GM18870 (cell line): ENCODE data around the gene SH3D21.

ENCODE experiments used
- ATAC-seq: cut with Tn5 transposase; IDR thresholded peaks from one replicate; pipeline ENCODE4 v1.9.1; 2021; ENCODE audit warnings: moderate library complexity; ENCODE audit not compliant: unreplicated experiment

SH3D21 gene

GRCh38 chr1:36355811-36356210 lies 49.6 kb downstream of the SH3D21 start:
- no peak for ATAC-seq

DNA sequence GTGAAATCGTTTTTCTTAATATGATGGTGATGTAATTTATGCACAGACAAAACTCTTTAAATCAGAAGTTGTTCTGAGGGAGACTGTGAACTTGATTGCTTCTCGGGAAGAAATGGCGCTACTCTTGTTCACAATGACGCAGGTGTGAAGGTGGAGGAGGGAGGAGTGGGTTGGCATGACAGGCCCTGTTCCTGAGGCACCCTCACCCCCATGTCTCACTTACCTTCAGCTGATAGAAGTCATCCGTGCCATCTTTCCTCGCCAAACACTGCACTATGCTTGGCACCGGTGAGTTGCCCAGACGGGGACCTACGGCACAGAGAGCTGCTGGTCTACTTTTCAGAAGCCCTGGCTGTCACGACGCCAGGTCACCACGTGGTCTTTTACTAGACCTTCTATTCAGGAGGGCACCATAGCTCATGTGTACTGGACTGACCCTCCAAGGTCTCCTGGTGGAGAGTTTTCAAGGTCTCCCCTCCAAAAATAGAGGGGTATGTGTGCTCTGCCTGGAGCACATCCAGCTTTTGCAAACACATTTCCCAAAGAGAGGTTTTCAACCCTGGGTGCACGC lies 52.4 kb downstream of the SH3D21 start:
- ATAC-seq: no peak

- ATAC-seq: no peak
Measured at GRCh38 chr1:36359383-36359782, 53.2 kb downstream of the SH3D21 start.

DNA sequence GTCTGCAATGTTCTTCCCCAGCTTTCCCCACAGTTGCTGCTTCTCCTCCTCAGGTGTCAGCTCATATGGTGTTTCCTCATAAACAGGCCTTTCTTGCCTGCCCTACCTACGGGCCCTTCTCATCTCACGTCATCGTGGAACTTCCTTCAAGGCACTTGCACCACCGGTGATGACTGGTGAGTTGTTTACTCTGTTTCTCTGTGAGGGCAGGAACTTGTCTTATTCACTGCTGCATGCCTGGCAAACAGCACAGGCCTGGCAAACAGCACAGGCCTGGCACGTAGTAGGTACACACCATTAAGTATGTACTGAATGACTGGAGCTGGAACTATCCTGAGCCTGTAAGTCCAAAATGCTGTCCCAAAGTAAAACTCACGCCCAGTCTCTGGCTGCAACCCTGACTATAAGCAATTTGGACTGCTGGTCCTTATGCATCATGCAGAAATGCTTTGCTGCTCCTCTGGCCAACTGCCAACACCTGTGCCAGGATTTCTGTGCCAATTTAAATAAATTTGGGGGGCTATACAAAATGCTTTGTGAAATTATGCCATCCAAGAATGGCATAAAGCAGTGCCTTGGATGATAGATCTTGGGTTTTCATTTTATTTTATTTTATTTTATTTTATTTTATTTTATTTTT lies 53.9 kb downstream of the SH3D21 start:
- ATAC-seq: no peak

- no peak for ATAC-seq
Measured at GRCh38 chr1:36365381-36365780, 59.2 kb downstream of the SH3D21 start.

DNA sequence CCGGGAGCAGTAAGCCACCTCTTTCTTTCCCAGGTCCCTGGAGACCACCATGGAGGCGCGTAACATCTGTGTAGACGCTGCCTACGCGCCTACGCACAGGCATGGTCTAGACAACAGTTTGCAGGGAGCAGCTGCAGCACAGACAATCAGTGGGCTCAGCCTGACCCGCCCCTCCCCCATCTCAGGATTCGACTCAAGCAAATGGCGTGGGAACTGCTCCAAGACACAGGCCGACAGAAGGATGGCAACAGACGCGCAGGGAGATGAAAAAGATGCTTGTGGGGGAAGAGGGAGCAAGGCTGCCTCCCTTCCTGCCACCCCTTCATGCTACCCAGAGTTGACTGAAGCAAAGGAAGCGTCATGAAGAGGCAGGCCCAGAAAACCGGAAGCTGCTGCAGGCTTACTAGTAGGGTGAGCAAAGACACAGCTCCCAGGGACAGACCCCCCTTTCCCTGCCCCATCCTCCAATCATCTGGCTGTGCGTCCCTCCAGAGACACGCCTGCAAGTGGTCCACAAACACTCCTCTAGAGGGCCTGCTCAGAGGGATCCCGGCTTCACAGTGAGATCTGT lies 60.0 kb downstream of the SH3D21 start:
- no peak for ATAC-seq

DNA sequence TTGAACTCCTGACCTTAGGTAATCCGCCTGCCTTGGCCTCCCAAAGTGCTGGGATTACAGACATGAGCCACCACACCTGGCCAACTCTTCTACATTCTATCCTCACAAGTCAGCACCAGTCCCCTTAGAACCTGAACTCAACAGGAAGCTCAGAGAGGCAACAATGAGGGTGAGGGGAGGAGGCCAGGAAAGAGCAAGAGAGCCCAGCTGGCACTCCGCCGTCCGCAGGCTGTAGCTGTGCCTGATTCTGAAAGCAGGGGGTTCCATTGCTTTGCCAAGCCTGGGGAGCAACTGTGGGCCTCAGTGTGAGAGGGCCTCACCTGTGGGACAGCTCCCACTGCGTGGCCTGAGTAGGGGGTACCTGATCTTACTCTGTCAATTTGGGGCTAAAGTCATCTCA lies 60.9 kb downstream of the SH3D21 start:
- ATAC-seq: no peak

DNA sequence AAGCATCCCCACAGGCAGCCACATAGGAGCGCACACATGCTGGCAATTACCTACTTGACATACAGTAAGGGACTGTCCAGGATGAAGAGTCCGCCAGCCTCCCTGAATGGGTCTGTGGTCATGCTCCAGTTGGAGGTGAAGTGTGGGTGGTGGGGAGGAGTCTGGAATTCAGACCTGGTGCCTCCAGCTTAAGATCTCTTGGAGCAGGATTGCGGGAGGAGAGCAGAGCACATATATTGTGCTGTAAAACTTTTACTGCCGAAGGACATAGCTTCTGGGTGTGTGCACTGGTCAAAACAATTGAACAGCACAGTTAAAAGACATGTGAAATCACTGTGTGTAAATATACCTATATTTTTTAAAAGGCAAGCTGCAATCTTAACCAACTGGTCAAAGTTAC lies 61.6 kb downstream of the SH3D21 start:
- ATAC-seq: no peak

- ATAC-seq: no peak
Measured at GRCh38 chr1:36369061-36369861, 63.1 kb downstream of the SH3D21 start.
